DND-41 (cell line): ENCODE results near the gene VPS13C.

Experiments used
- EZH2 ChIP-seq: IDR thresholded peaks from 3 replicates; pipeline ENCODE4 v1.6.1; 2012; ENCODE audit warnings: borderline replicate concordance, low read depth, mild to moderate bottlenecking, moderate library complexity, low read length, inconsistent platforms; ENCODE audit not compliant: severe bottlenecking
- TF ChIP-seq, protein P1 (sequence below): IDR thresholded peaks from 2 replicates; pipeline ENCODE4 v1.5.1; 2012; ENCODE audit warnings: borderline replicate concordance, low read length, moderate library complexity, mild to moderate bottlenecking; ENCODE audit not compliant: poor library complexity, severe bottlenecking; ENCODE audit errors: extremely low read depth

GRCh38 chr15:62059816-62060112 is 483 bp downstream of the VPS13C start:
- TF ChIP-seq, protein P1, sequence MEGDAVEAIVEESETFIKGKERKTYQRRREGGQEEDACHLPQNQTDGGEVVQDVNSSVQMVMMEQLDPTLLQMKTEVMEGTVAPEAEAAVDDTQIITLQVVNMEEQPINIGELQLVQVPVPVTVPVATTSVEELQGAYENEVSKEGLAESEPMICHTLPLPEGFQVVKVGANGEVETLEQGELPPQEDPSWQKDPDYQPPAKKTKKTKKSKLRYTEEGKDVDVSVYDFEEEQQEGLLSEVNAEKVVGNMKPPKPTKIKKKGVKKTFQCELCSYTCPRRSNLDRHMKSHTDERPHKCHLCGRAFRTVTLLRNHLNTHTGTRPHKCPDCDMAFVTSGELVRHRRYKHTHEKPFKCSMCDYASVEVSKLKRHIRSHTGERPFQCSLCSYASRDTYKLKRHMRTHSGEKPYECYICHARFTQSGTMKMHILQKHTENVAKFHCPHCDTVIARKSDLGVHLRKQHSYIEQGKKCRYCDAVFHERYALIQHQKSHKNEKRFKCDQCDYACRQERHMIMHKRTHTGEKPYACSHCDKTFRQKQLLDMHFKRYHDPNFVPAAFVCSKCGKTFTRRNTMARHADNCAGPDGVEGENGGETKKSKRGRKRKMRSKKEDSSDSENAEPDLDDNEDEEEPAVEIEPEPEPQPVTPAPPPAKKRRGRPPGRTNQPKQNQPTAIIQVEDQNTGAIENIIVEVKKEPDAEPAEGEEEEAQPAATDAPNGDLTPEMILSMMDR: no peak
- TF ChIP-seq EZH2: no peak
